ENCODE results near the gene PDXK. TPM values are rescaled to one million over a fixed set of nuclear protein-coding genes. Genes with fewer than 3 reads are reported as not detected.

PDXK gene
- total and polyA plus RNA-seq, 9 of the 15 experiments (the other 6 are each of a cell fraction or from before 2014, with no cell fraction given) = 5.6 to 162 (median 76.5) TPM

GRCh38 chr21:43728467-43729390, 9.8 kb downstream of the PDXK start (continued):
- TF ChIP-seq, protein P1, sequence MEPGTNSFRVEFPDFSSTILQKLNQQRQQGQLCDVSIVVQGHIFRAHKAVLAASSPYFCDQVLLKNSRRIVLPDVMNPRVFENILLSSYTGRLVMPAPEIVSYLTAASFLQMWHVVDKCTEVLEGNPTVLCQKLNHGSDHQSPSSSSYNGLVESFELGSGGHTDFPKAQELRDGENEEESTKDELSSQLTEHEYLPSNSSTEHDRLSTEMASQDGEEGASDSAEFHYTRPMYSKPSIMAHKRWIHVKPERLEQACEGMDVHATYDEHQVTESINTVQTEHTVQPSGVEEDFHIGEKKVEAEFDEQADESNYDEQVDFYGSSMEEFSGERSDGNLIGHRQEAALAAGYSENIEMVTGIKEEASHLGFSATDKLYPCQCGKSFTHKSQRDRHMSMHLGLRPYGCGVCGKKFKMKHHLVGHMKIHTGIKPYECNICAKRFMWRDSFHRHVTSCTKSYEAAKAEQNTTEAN (CRISPR knock-in tag; IDR thresholded peaks at IDR 0.05) = no peak
- TF ChIP-seq DEAF1 (CRISPR knock-in tag; IDR thresholded peaks at IDR 0.05) (0 out of 2 replicates have a peak, but pooled peaks have one; percentile 7), SIN3B (IDR thresholded peaks at IDR 0.05; ENCODE audit: low read depth) (peak; percentile 64), POLR3G (IDR thresholded peaks at IDR 0.05; ENCODE audit: extremely low read depth, insufficient read length, insufficient replicate concordance) (no peak), ZNF146 (CRISPR knock-in tag; IDR thresholded peaks at IDR 0.05; ENCODE audit: unreplicated experiment) (no peak), RB1 (IDR thresholded peaks at IDR 0.05; ENCODE audit: low read depth) (peak; percentile 87), ZNF586 (CRISPR knock-in tag; conservative IDR thresholded peaks at IDR 0.05) (no peak), HIVEP1 (CRISPR knock-in tag; IDR thresholded peaks at IDR 0.05) (peak; percentile 10; the same call in 1 of the 2 replicates), ZNF175 (CRISPR knock-in tag; IDR thresholded peaks at IDR 0.05; ENCODE audit: low read depth) (peak; percentile 80; the same call in 1 of the 2 replicates), STAT5B (CRISPR knock-in tag; IDR thresholded peaks at IDR 0.05) (no peak), RUNX1 (IDR thresholded peaks at IDR 0.05; ENCODE audit: low read depth) (peak; percentile 72; the same call in 1 of the 2 replicates), SMAD2 (IDR thresholded peaks at IDR 0.05; ENCODE audit: low read depth, low read length) (no peak), ZNF311 (CRISPR knock-in tag; IDR thresholded peaks at IDR 0.05) (no peak), CBFA2T3 (IDR thresholded peaks at IDR 0.05) (peak; percentile 95), ZNF695 (CRISPR knock-in tag; IDR thresholded peaks at IDR 0.05) (no peak), ZNF707 (CRISPR knock-in tag; conservative IDR thresholded peaks at IDR 0.05) (no peak), HNRNPH1 (optimal IDR thresholded peaks at IDR 0.05; ENCODE audit: low read depth, low read length) (no peak), E2F3 (CRISPR knock-in tag; IDR thresholded peaks at IDR 0.05) (no peak), ATF1 (CRISPR knock-in tag; IDR thresholded peaks at IDR 0.05) (no peak), ATF1 (tag; IDR thresholded peaks at IDR 0.05) (peak; percentile 96), EHMT2 (IDR thresholded peaks at IDR 0.05) (no peak), RAD21 (CRISPR knock-in tag; conservative IDR thresholded peaks at IDR 0.05 in 1 of 2, IDR thresholded peaks at IDR 0.05 in 1 of 2) (peak in 1 of 2 experiments; percentile 51; a peak in 2 of 4 replicates), CBX3 (IDR thresholded peaks at IDR 0.05; ENCODE audit: borderline replicate concordance in 1 of 2, low read length in 2 of 2) (peak in 1 of 2 experiments; percentile 92; a peak in 1 of 3 replicates), XRCC3 (IDR thresholded peaks at IDR 0.05) (no peak), POLR3A (IDR thresholded peaks at IDR 0.05; ENCODE audit: borderline replicate concordance, extremely low read depth, insufficient read depth, insufficient read length) (no peak)
- TF ChIP-seq, protein P2, sequence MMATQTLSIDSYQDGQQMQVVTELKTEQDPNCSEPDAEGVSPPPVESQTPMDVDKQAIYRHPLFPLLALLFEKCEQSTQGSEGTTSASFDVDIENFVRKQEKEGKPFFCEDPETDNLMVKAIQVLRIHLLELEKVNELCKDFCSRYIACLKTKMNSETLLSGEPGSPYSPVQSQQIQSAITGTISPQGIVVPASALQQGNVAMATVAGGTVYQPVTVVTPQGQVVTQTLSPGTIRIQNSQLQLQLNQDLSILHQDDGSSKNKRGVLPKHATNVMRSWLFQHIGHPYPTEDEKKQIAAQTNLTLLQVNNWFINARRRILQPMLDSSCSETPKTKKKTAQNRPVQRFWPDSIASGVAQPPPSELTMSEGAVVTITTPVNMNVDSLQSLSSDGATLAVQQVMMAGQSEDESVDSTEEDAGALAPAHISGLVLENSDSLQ (IDR thresholded peaks at IDR 0.05) = peak; percentile 89

All from K562 (cell line).